ENCODE data around the gene DHX16. TPM values are rescaled to one million over a fixed set of nuclear protein-coding genes. Genes with fewer than 3 reads are reported as not detected.
"Not testable (repeated sequence)": the region's sequence is repeated elsewhere in the genome, so short reads cannot be mapped to it uniquely, and the experiment has no call there.

DHX16 gene
- total RNA-seq, 1 experiment from 2014 or later, result 41.3 TPM

DNA sequence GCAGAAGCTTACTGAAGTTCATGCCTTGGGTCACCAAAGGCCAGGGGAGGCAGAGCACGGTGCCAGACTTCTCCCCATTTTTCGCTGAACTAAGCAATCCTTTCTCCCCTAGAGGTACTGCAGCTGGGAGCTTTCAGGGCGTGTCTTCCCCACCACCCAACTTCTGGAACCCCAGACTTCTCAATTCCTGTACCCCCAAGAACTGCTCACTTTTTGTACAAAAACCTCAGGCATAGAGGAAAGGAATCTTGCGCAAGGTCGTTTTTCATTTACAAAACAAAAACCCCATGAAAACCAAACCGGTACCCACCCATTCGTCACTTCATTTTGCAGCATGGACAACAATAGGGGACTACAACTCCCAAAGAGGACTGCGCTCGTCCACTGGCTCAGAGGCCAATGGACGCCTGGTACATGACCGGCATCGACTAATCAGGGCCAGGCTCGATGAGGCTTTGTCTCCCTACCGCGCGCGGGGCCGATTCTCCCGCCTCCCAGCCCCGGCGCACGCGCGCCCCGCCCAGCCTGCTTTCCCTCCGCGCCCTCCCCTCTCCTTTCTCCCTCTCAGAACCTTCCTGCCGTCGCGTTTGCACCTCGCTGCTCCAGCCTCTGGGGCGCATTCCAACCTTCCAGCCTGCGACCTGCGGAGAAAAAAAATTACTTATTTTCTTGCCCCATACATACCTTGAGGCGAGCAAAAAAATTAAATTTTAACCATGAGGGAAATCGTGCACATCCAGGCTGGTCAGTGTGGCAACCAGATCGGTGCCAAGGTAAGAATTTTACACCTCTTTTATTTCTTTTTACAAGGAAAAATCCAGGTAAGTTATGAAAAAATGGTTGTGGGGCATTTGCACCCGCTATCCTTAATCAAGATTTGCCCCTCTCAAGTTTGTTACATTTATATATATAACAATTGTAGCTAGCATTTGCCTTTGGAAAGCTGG, 47.3 kb upstream of the DHX16 start, which contains the start of gene TUBB:
TSS of gene TUBB (plus strand) at position 562 of the 947 bp plus-strand sequence. CDS start at position 717, 155 bp downstream.
- TSS peak; percentile 62 for BruUV-seq (replicated peaks)
- TF ChIP-seq, protein P1, sequence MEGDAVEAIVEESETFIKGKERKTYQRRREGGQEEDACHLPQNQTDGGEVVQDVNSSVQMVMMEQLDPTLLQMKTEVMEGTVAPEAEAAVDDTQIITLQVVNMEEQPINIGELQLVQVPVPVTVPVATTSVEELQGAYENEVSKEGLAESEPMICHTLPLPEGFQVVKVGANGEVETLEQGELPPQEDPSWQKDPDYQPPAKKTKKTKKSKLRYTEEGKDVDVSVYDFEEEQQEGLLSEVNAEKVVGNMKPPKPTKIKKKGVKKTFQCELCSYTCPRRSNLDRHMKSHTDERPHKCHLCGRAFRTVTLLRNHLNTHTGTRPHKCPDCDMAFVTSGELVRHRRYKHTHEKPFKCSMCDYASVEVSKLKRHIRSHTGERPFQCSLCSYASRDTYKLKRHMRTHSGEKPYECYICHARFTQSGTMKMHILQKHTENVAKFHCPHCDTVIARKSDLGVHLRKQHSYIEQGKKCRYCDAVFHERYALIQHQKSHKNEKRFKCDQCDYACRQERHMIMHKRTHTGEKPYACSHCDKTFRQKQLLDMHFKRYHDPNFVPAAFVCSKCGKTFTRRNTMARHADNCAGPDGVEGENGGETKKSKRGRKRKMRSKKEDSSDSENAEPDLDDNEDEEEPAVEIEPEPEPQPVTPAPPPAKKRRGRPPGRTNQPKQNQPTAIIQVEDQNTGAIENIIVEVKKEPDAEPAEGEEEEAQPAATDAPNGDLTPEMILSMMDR (IDR thresholded peaks at IDR 0.05; ENCODE audit: unreplicated experiment), result no peak
- intact Hi-C loops (cut with micrococcal nuclease), result loop anchor here (2.0 to 5.0 kb wide), 3 partner anchors 103 to 238 kb away; partner anchors contain the start of genes MRPS18B and PPP1R10
- Mint-ChIP-seq H3K4me1 (ENCODE audit: insufficient read depth, unreplicated experiment) (peaks cover 55% of the 10 kb centered on the region), H3K36me3 (ENCODE audit: insufficient read depth, unreplicated experiment) (peaks cover 64% of the 10 kb centered on the region), H3K27ac (ENCODE audit: low read depth, unreplicated experiment) (peak within 1 kb of the TSS; percentile 92), H3K4me3 (ENCODE audit: unreplicated experiment) (peak within 1 kb of the TSS; percentile 86), H3K27me3 (ENCODE audit: insufficient read depth, unreplicated experiment) (no peaks in the 10 kb centered on the region), H3K9me3 (ENCODE audit: unreplicated experiment) (no peaks in the 10 kb centered on the region)
- CTCF ChIA-PET, result interaction anchor here (0.6 to 20.7 kb wide), 7 partner anchors 14 to 184 kb away, joined by 3 to 537 read pairs (median 14); partner anchors contain the start of genes DHX16 and NRM
- DNase-seq (ENCODE audit: unreplicated experiment), result peak; percentile 99
- POLR2A ChIA-PET, result interaction anchor here (0.6 to 13.6 kb wide), 24 partner anchors 9 to 821 kb away, joined by 3 to 477 read pairs (median 5); partner anchors contain the start of genes ABCF1, C6orf136, DDR1 and DHX16

DNA sequence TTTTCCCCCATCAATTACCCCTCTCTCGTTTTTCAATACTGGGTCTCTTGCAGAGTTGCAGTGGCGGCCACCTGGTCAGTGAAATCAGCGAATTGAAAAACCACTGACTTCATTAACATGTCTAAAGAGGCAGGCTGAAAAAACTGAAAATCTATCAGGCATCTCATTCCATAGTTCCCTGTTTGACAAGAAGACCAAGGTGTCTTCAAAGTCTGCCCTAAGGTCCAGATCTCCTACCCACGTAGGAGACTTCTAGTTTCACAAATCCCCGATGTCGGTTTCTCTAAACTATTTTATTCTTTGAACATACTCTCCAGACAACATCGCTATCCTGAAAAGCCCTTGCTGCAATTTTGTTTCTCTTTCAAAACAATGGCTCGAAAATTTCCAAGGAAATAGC, 46.5 kb upstream of the DHX16 start:
- no peaks in the 10 kb centered on the region for H3K9me3 Mint-ChIP-seq (ENCODE audit: unreplicated experiment)
- intact Hi-C loops (cut with micrococcal nuclease), result no loop called here

DNA sequence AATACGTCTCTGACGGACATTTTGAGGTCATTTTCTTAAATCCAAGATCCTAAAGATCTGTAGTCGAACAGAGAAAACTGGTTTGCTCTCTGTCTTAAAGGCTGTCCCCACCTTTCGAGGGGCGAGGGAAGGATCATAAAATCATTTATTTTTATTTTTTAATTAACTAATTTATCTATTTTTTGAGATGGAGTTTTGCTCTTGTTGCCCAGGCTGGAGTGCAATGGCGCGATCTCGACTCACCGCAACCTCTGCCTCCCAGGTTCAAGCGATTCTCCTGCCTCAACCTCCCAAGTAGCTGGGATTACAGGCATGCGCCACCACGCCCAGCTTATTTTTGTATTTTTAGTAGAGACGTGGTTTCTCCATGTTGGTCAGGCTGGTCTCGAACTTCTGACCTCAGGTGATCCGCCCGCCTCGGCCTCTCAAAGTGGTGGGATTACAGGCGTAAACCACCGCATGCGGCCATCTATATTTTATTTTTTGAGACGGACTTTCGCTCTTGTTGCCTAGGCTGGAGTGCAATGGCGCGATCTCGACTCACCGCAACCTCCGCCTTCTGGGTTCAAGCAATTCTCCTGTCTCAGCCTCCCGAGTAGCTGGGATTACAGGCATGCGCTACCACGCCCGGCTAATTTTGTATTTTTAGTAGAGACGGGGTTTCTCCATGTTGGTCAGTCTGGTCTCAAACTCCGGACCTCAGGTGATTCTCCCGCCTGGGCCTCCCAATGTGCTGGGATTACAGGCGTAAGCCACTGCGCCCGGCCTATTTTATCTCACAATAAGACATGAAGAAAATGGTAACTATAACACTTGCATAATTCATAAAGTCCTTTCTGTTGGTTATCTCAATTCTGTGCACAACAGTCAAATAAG, 45.3 kb upstream of the DHX16 start:
- ChIA-PET CTCF (interaction anchor here (0.6 to 20.7 kb wide), 9 partner anchors 11 to 362 kb away, joined by 3 to 537 read pairs (median 3); partner anchors contain the start of gene DHX16), POLR2A (interaction anchor here (0.8 to 13.6 kb wide), 20 partner anchors 10 to 166 kb away, joined by 3 to 477 read pairs (median 8); partner anchors contain the start of genes ABCF1, DDR1, DHX16 and MRPS18B)
- Mint-ChIP-seq H3K36me3 (ENCODE audit: insufficient read depth, unreplicated experiment) (peaks cover 58% of the 10 kb centered on the region), H3K27ac (ENCODE audit: low read depth, unreplicated experiment) (peak overlapping the region; percentile 94), H3K4me1 (ENCODE audit: insufficient read depth, unreplicated experiment) (peaks cover 38% of the 10 kb centered on the region), H3K4me3 (ENCODE audit: unreplicated experiment) (peak overlapping the region; percentile 88)
- H3K27me3 Mint-ChIP-seq (ENCODE audit: insufficient read depth, unreplicated experiment); DNase-seq (ENCODE audit: unreplicated experiment); H3K9me3 Mint-ChIP-seq (ENCODE audit: unreplicated experiment): not testable (repeated sequence)
- BruUV-seq (replicated peaks), result TSS peak; percentile 46
- intact Hi-C loops (cut with micrococcal nuclease), result loop anchor here (1.0 kb wide), 1 partner anchor 32 kb away; the partner anchor contains the start of gene PPP1R18

More for the DNA sequence above, 46.5 kb upstream of the DHX16 start:
- no TSS peak for BruUV-seq (replicated peaks)
- peaks cover 64% of the 10 kb centered on the region for H3K36me3 Mint-ChIP-seq (ENCODE audit: insufficient read depth, unreplicated experiment)
- ChIA-PET CTCF (interaction anchor here (0.7 to 20.7 kb wide), 5 partner anchors 28 to 102 kb away, joined by 3 to 537 read pairs (median 4); partner anchors contain the start of genes DHX16 and MRPS18B), POLR2A (interaction anchor here (0.7 to 13.6 kb wide), 20 partner anchors 9 to 822 kb away, joined by 3 to 477 read pairs (median 5); partner anchors contain the start of genes ABCF1, C6orf136, DDR1 and DHX16)
- TF ChIP-seq, protein P1 (IDR thresholded peaks at IDR 0.05; ENCODE audit: unreplicated experiment), result no peak
- peak overlapping the region; percentile 92 for H3K27ac Mint-ChIP-seq (ENCODE audit: low read depth, unreplicated experiment)
- H3K4me1 Mint-ChIP-seq (ENCODE audit: insufficient read depth, unreplicated experiment), result peaks cover 50% of the 10 kb centered on the region
- DNase-seq (ENCODE audit: unreplicated experiment), result no peak
- H3K27me3 Mint-ChIP-seq (ENCODE audit: insufficient read depth, unreplicated experiment), result no peaks in the 10 kb centered on the region
- H3K4me3 Mint-ChIP-seq (ENCODE audit: unreplicated experiment), result peak overlapping the region; percentile 86
